GM18502 (cell line): ENCODE measurements around the gene CLCC1.

Source experiments
- ATAC-seq: cut with Tn5 transposase; IDR thresholded peaks from one replicate; pipeline ENCODE4 v1.9.1; 2021; ENCODE audit warnings: mild to moderate bottlenecking; ENCODE audit not compliant: unreplicated experiment, poor library complexity

Gene CLCC1

GRCh38 chr1:108925920-108926319 is 37.4 kb downstream of the CLCC1 start:
- no peak for ATAC-seq

DNA sequence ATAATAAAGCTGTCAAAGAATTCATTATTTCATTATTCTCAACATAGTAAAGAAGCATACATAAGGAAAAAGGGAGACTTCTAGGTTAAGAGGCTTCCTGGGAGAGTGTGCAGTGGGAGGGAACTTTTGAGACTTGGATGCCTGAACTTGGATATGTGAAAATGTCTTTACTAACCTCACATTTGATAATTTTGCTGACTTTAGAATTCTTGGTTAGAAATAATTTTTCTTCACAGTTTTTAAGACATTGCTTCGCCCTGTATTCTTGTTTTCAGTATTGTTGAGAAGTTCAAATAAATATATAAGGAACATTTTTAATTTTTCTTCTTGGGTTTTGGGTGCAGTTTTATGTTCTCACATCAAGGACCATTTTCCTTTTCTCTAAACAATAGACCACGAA is 46.5 kb downstream of the CLCC1 start:
- no peak for ATAC-seq
